ENCODE data around the gene SNX25. TPM values are rescaled to one million over a fixed set of nuclear protein-coding genes. Genes with fewer than 3 reads are reported as not detected.

The SNX25 gene
- total RNA-seq, 2 donors from 2014 or later: 21.4 to 26.0 TPM

- peaks cover 5% of the 10 kb centered on the region for H3K9me3 Mint-ChIP-seq
- no peak overlapping the region for H3K27ac Mint-ChIP-seq
- Histone ChIP-seq H3K4me1 (ENCODE audit: control insufficient read depth, insufficient read depth, low read length) (no peaks in the 10 kb centered on the region), H3K4me3 (ENCODE audit: low read length) (no peak overlapping the region), H3K27ac (ENCODE audit: low read depth, low read length) (no peak overlapping the region), H3K9ac (ENCODE audit: extremely low read depth, low read length, poor library complexity, severe bottlenecking) (no peak overlapping the region), H3K36me3 (ENCODE audit: control insufficient read depth, insufficient read depth, low read length) (peaks cover 65% of the 10 kb centered on the region), H3K27me3 (ENCODE audit: control insufficient read depth, insufficient read depth, low read length, poor library complexity, severe bottlenecking) (no peaks in the 10 kb centered on the region), H3K9me3 (ENCODE audit: control insufficient read depth, low read length) (peaks cover 7% of the 10 kb centered on the region)
- whole genome bisulfite sequencing, 2 experiments (ENCODE audit: insufficient coverage in 1 of 2, insufficient read length in 1 of 2): 90 to 95% methylated on average over 2 to 4 of the region's 5 CpGs
- H3K4me1 Mint-ChIP-seq: no peaks in the 10 kb centered on the region
- no peak for DNase-seq
- no peaks in the 10 kb centered on the region for H3K27me3 Mint-ChIP-seq (ENCODE audit: insufficient read depth)
- TF ChIP-seq CTCF (conservative IDR thresholded peaks at IDR 0.05): no peak
- H3K36me3 Mint-ChIP-seq (ENCODE audit: low read depth): peaks cover 40% of the 10 kb centered on the region
- no peak overlapping the region for H3K4me3 Mint-ChIP-seq
These were observed 202.5 kb downstream of the SNX25 start for GRCh38 chr4:185411849-185412248.

GRCh38 chr4:185412412-185412811 lies 203.0 kb downstream of the SNX25 start:
- Histone ChIP-seq H3K4me3 (ENCODE audit: low read length) (no peak overlapping the region), H3K9me3 (ENCODE audit: control insufficient read depth, low read length) (peaks cover 7% of the 10 kb centered on the region), H3K36me3 (ENCODE audit: control insufficient read depth, insufficient read depth, low read length) (peaks cover 70% of the 10 kb centered on the region), H3K27ac (ENCODE audit: low read depth, low read length) (no peak overlapping the region), H3K4me1 (ENCODE audit: control insufficient read depth, insufficient read depth, low read length) (no peaks in the 10 kb centered on the region), H3K9ac (ENCODE audit: extremely low read depth, low read length, poor library complexity, severe bottlenecking) (no peak overlapping the region), H3K27me3 (ENCODE audit: control insufficient read depth, insufficient read depth, low read length, poor library complexity, severe bottlenecking) (no peaks in the 10 kb centered on the region)
- Mint-ChIP-seq H3K4me1 (no peaks in the 10 kb centered on the region), H3K9me3 (peaks cover 5% of the 10 kb centered on the region), H3K27ac (no peak overlapping the region), H3K27me3 (ENCODE audit: insufficient read depth) (no peaks in the 10 kb centered on the region), H3K36me3 (ENCODE audit: low read depth) (peaks cover 44% of the 10 kb centered on the region), H3K4me3 (no peak overlapping the region)
- TF ChIP-seq CTCF (conservative IDR thresholded peaks at IDR 0.05): no peak
- DNase-seq: no peak
- 92 to 100% methylated on average over 5 of the region's 5 CpGs for WGBS, 2 experiments (ENCODE audit: insufficient coverage in 1 of 2, insufficient read length in 1 of 2)

Other genes with a start within 250 kb of the SNX25 start
- gene HELT, start 191.1 kb upstream of the SNX25 start, total RNA-seq: not detected
- 10 to 100 TPM; 19.5 to 22.0 TPM for gene SLC25A4, start 66.3 kb upstream of the SNX25 start, total RNA-seq
- 10 to 100 TPM; 33.8 to 41.6 TPM for gene CFAP97, start 5.6 kb upstream of the SNX25 start, total RNA-seq
- gene LRP2BP, start 186.3 kb downstream of the SNX25 start, total RNA-seq: under 1 TPM in 1 of 2 donors, not detected in 1; 0.15 TPM
- 1 to 10 TPM in 1 of 2 donors, under 1 TPM in 1; 0.95 to 1.3 TPM for gene ANKRD37, start 187.2 kb downstream of the SNX25 start, total RNA-seq
- gene UFSP2, start 216.4 kb downstream of the SNX25 start, total RNA-seq: 10 to 100 TPM; 23.3 to 24.7 TPM